OCI-LY7 (cell line): ENCODE data around the gene CALU. TPM values are rescaled to one million over a fixed set of nuclear protein-coding genes. Genes with fewer than 3 reads are reported as not detected.

Experiments
- BruUV-seq: library from RNA; stranded (reverse); fragments of 400-500 nt; replicated peaks from 2 replicates; lab custom pipeline; 2021; lab: Mats Ljungman, UMichigan
- CTCF ChIA-PET: fragments of 300-600 bp; sonication (Branson Sonifier 250); formaldehyde crosslinking; loops from one replicate; lab custom pipeline; 2022; ENCODE audit warnings: antibody characterized with exemption; ENCODE audit not compliant: unreplicated experiment; lab: Charles Lee
- POLR2A ChIA-PET: fragments of 300-600 bp; sonication (Branson Sonifier 250); formaldehyde crosslinking; loops from one replicate; lab custom pipeline; 2022; ENCODE audit warnings: antibody characterized with exemption; lab: Charles Lee
- DNase-seq: peaks from one replicate; pipeline ENCODE4 v3.0.0-alpha.2; 2015; ENCODE audit warnings: low spot score
- H2AFZ ChIP-seq: fragments of 200-600 bp; sonication (generic), shearing (Covaris generic); 2 replicates; pipeline ENCODE4 v1.6.1; 2014; ENCODE audit warnings: mild to moderate bottlenecking, antibody characterized with exemption, low read length, moderate library complexity
- H3K27ac ChIP-seq: fragments of 200-600 bp; sonication (generic); 2 replicates; pipeline ENCODE4 v1.5.1; 2014; ENCODE audit warnings: mixed run types, low read depth, mild to moderate bottlenecking, moderate library complexity, low read length, inconsistent platforms; ENCODE audit not compliant: poor library complexity, severe bottlenecking
- H3K36me3 ChIP-seq: fragments of 200-600 bp; sonication (generic); 2 replicates; pipeline ENCODE4 v1.6.1; 2014; ENCODE audit warnings: mild to moderate bottlenecking, antibody characterized with exemption, low read length, moderate library complexity, mixed read lengths; ENCODE audit not compliant: insufficient read depth
- H3K4me1 ChIP-seq: fragments of 200-600 bp; sonication (generic); 2 replicates; pipeline ENCODE4 v1.5.1; 2014; ENCODE audit warnings: mild to moderate bottlenecking, low read length; ENCODE audit not compliant: insufficient read depth, poor library complexity, severe bottlenecking
- H3K4me2 ChIP-seq: fragments of 200-600 bp; sonication (generic); 2 replicates; pipeline ENCODE4 v1.6.1; 2014; ENCODE audit warnings: mild to moderate bottlenecking, low read length
- H3K4me3 ChIP-seq: fragments of 200-600 bp; sonication (generic); 2 replicates; pipeline ENCODE4 v1.5.1; 2014; ENCODE audit warnings: mild to moderate bottlenecking, low read depth, low read length; ENCODE audit not compliant: poor library complexity, severe bottlenecking
- H3K79me2 ChIP-seq: fragments of 200-600 bp; sonication (generic); 2 replicates; pipeline ENCODE4 v1.6.1; 2016; ENCODE audit warnings: low read depth, mild to moderate bottlenecking, low read length, moderate library complexity, mixed read lengths; ENCODE audit not compliant: insufficient read depth
- H3K9me2 ChIP-seq: fragments of 200-600 bp; sonication (generic); 2 replicates; pipeline ENCODE4 v1.6.1; 2016; ENCODE audit warnings: mild to moderate bottlenecking, low read length, mixed read lengths; ENCODE audit not compliant: insufficient read depth
- H3K9me3 ChIP-seq: fragments of 200-600 bp; sonication (generic); 2 replicates; pipeline ENCODE4 v1.6.1; 2014; ENCODE audit warnings: mild to moderate bottlenecking, mixed run types, low read length, mixed read lengths
- H4K20me1 ChIP-seq: fragments of 200-600 bp; sonication (generic); 2 replicates; pipeline ENCODE4 v1.6.1; 2014; ENCODE audit warnings: mild to moderate bottlenecking, antibody characterized with exemption, low read length, moderate library complexity, mixed read lengths; ENCODE audit not compliant: insufficient read depth
- CTCF ChIP-seq: fragments of 200-600 bp; sonication (generic); conservative IDR thresholded peaks from 2 replicates; pipeline ENCODE4 v1.5.1; 2014; ENCODE audit warnings: mild to moderate bottlenecking, antibody characterized with exemption, low read length, moderate library complexity, mixed read lengths
- EZH2phosphoT487 ChIP-seq: fragments of 200-600 bp; sonication (generic); IDR thresholded peaks from 2 replicates; pipeline ENCODE4 v1.6.1; 2018; ENCODE audit warnings: low read depth, borderline replicate concordance, mild to moderate bottlenecking, mixed run types, antibody characterized with exemption, low read length, moderate library complexity, mixed read lengths
- intact Hi-C: fragments of 100-400 bp; cut with micrococcal nuclease; formaldehyde crosslinking; loops from one replicate; pipeline ENCODE4 v1.10.0; 2022; ENCODE audit not compliant: unreplicated experiment
- small RNA-seq: library from RNA; depleted of rRNA; stranded (forward); fragments of <200 nt; gene quantifications from one replicate; pipeline ENCODE3, GENCODE V24; 2014
- total RNA-seq, 2 experiments: library from RNA; depleted of rRNA in 1 of 2; stranded (reverse); fragments of >200 nt in 1 of 2; shearing (Covaris generic) in 1 of 2; gene quantifications; 2 replicates each; pipeline ENCODE4 v1.2.3, GENCODE V29; 2014 to 2022

The CALU gene
- total RNA-seq, 2 experiments from 2014 or later = 45.6 to 52.8 TPM

- H3K4me3 ChIP-seq = no peak overlapping the region
- BruUV-seq = no TSS peak
- H2AFZ ChIP-seq = no peak overlapping the region
- TF ChIP-seq EZH2phosphoT487 = no peak
- no peak for TF ChIP-seq CTCF
- CTCF ChIA-PET = no interaction called here
- H4K20me1 ChIP-seq = no peaks in the 10 kb centered on the region
- no peaks in the 10 kb centered on the region for H3K9me3 ChIP-seq
- no peaks in the 10 kb centered on the region for H3K9me2 ChIP-seq
- no peaks in the 10 kb centered on the region for H3K4me1 ChIP-seq
- POLR2A ChIA-PET = interaction anchor here (1.0 kb wide), 1 partner anchor 16 kb away, joined by 5 read pairs; no protein-coding TSS in a partner anchor
- H3K36me3 ChIP-seq = no peaks in the 10 kb centered on the region
- intact Hi-C loops = no loop called here
- H3K27ac ChIP-seq = no peak overlapping the region
- H3K79me2 ChIP-seq = no peaks in the 10 kb centered on the region
- no peak overlapping the region for H3K4me2 ChIP-seq
- no peak for DNase-seq
These were observed 79.5 kb downstream of the CALU start for GRCh38 chr7:128818694-128819093.

Small RNA genes within 50 kb of the gene (small RNA-seq; reads per million reads assigned to genes)
- gene RN7SL81P = not detected
- 11.7 reads per million, percentile 96 among the genes with 10 or more reads in this experiment for gene RNA5SP242
- 20.1 reads per million, percentile 97 among the genes with 10 or more reads in this experiment for gene RNA5SP243

Other genes with a start within 250 kb of the CALU start
- 0.06 and 0.10 TPM in 2 replicates for gene GARIN1A, start 67.1 kb upstream of the CALU start, total RNA-seq (2014; rRNA removed; shearing (Covaris generic))
- gene GARIN1A, start 67.1 kb upstream of the CALU start, total RNA-seq (2022) = 0.29 and 0.33 TPM in 2 replicates
- not detected in 2 replicates for gene OPN1SW, start 36.4 kb downstream of the CALU start, total RNA-seq (2014; rRNA removed; shearing (Covaris generic))
- not detected in 2 replicates for gene OPN1SW, start 36.4 kb downstream of the CALU start, total RNA-seq (2022)
- 11.0 and 11.7 TPM in 2 replicates for gene CCDC136, start 52.6 kb downstream of the CALU start, total RNA-seq (2014; rRNA removed; shearing (Covaris generic))
- 33.5 and 38.7 TPM in 2 replicates for gene CCDC136, start 52.6 kb downstream of the CALU start, total RNA-seq (2022)
- 0.03 and 0.05 TPM in 2 replicates for gene FLNC, start 91.0 kb downstream of the CALU start, total RNA-seq (2014; rRNA removed; shearing (Covaris generic))
- 0.06 TPM in 2 replicates for gene FLNC, start 91.0 kb downstream of the CALU start, total RNA-seq (2022)
- 84.9 and 108 TPM in 2 replicates for gene ATP6V1F, start 123.5 kb downstream of the CALU start, total RNA-seq (2014; rRNA removed; shearing (Covaris generic))
- gene ATP6V1F, start 123.5 kb downstream of the CALU start, total RNA-seq (2022) = 149 and 155 TPM in 2 replicates
- gene KCP, start 171.3 kb downstream of the CALU start, total RNA-seq (2014; rRNA removed; shearing (Covaris generic)) = 0.90 and 2.3 TPM in 2 replicates
- gene KCP, start 171.3 kb downstream of the CALU start, total RNA-seq (2022) = 1.4 TPM in 2 replicates
- gene IRF5, start 198.6 kb downstream of the CALU start, total RNA-seq (2014; rRNA removed; shearing (Covaris generic)) = 3.9 and 8.2 TPM in 2 replicates
- gene IRF5, start 198.6 kb downstream of the CALU start, total RNA-seq (2022) = 15.8 and 21.9 TPM in 2 replicates